Measurements from ENCODE around the gene SAG.

SAG gene

GRCh38 chr2:233289648-233290047 lies 18.0 kb upstream of the SAG start:
- DNase-seq = no peak

- DNase-seq = no peak
Observed at GRCh38 chr2:233290051-233290845, 17.4 kb upstream of the SAG start.

- DNase-seq = no peak
Observed at GRCh38 chr2:233295891-233296290, 11.7 kb upstream of the SAG start.

- no peak for DNase-seq
Observed at GRCh38 chr2:233297076-233297475, 10.5 kb upstream of the SAG start.

GRCh38 chr2:233300401-233300800 lies 7.2 kb upstream of the SAG start:
- no peak for DNase-seq

- DNase-seq = no peak
Observed at GRCh38 chr2:233301248-233301647, 6.4 kb upstream of the SAG start.

- DNase-seq = no peak
Observed at GRCh38 chr2:233301811-233302210, 5.8 kb upstream of the SAG start.

GRCh38 chr2:233303252-233303651 lies 4.4 kb upstream of the SAG start:
- DNase-seq = no peak

- no peak for DNase-seq
Observed at GRCh38 chr2:233311241-233311926, 3.8 kb downstream of the SAG start.

- DNase-seq = no peak
Observed at GRCh38 chr2:233312874-233313273, 5.3 kb downstream of the SAG start.

- no peak for DNase-seq
Observed at GRCh38 chr2:233314180-233314925, 6.7 kb downstream of the SAG start.

GRCh38 chr2:233317196-233317943 lies 9.8 kb downstream of the SAG start:
- no peak for DNase-seq

GRCh38 chr2:233319256-233319655 lies 11.6 kb downstream of the SAG start:
- DNase-seq = no peak

- DNase-seq = no peak
Observed at GRCh38 chr2:233320470-233320869, 12.9 kb downstream of the SAG start.

GRCh38 chr2:233321166-233321565 lies 13.6 kb downstream of the SAG start:
- no peak for DNase-seq

GRCh38 chr2:233323851-233324250 lies 16.2 kb downstream of the SAG start:
- no peak for DNase-seq

- DNase-seq = no peak
Observed at GRCh38 chr2:233325256-233325655, 17.6 kb downstream of the SAG start.

GRCh38 chr2:233325814-233326213 lies 18.2 kb downstream of the SAG start:
- DNase-seq = no peak

- DNase-seq = no peak
Observed at GRCh38 chr2:233326500-233326899, 18.9 kb downstream of the SAG start.

GRCh38 chr2:233328922-233329321 lies 21.3 kb downstream of the SAG start:
- DNase-seq = no peak

- DNase-seq = no peak
Observed at GRCh38 chr2:233329489-233330135, 22.0 kb downstream of the SAG start.

- DNase-seq = peak; percentile 92 to 98 (median 96)
Observed at GRCh38 chr2:233331536-233331935, 23.9 kb downstream of the SAG start.

Data from suppressor macrophage (primary cell).